Activated T-cell treated with anti-CD3 and anti-CD28 coated beads, Interleukin-2, amount 50 U/mL, for 72 hours (primary cell): ENCODE measurements around the gene TCP10L. TPM values are rescaled to one million over a fixed set of nuclear protein-coding genes. Genes with fewer than 3 reads are reported as not detected.
A peak's percentile ranks its signal among the peaks of the same experiment; 100 is the strongest.
"Not testable (repeated sequence)": the region's sequence is repeated elsewhere in the genome, so short reads cannot be mapped to it uniquely, and the experiment has no call there.

ENCODE experiments used
- ATAC-seq, 2 donors: fragments of 150-1000 bp; cut with Tn5 transposase; replicated peaks in 1 of 2; 2 replicates each; pipeline ENCODE4 v1.10.0; 2021; ENCODE audit warnings: moderate library complexity in 2 of 2, mild to moderate bottlenecking in 1 of 2
- DNase-seq, 2 donors: peaks; one replicate each; pipeline ENCODE4 v3.0.0; 2021 to 2022; ENCODE audit warnings: mixed read lengths in 1 of 2
- H3K27ac Mint-ChIP-seq: one replicate; pipeline ENCODE4 v1.8.0; 2022; ENCODE audit warnings: mild to moderate bottlenecking, moderate library complexity, mixed read lengths
- H3K27me3 Mint-ChIP-seq: one replicate; pipeline ENCODE4 v1.8.0; 2022; ENCODE audit warnings: low read depth, mixed read lengths
- H3K36me3 Mint-ChIP-seq, 2 donors: one replicate each; pipeline ENCODE4 v1.8.0; 2022; ENCODE audit warnings: mixed read lengths in 2 of 2, mild to moderate bottlenecking in 1 of 2; ENCODE audit not compliant: insufficient read depth in 2 of 2
- H3K4me1 Mint-ChIP-seq: one replicate; pipeline ENCODE4 v1.8.0; 2022; ENCODE audit warnings: low read depth, mixed read lengths
- H3K4me3 Mint-ChIP-seq, 2 donors: one replicate each; pipeline ENCODE4 v1.8.0; 2022; ENCODE audit warnings: mild to moderate bottlenecking in 2 of 2, mixed read lengths in 2 of 2, moderate library complexity in 2 of 2
- H3K9me3 Mint-ChIP-seq, 2 donors: one replicate each; pipeline ENCODE4 v1.8.0; 2022; ENCODE audit warnings: mixed read lengths in 2 of 2
- total RNA-seq, 2 donors: library from RNA; stranded (reverse); gene quantifications; one replicate each; pipeline ENCODE4 v1.2.3, GENCODE V29; 2022

TCP10L gene
- total RNA-seq, 2 donors from 2014 or later, result 0.43 to 0.56 TPM

GRCh38 chr21:32538147-32538792 lies 47.1 kb downstream of the TCP10L start:
- Mint-ChIP-seq H3K27me3 (no peaks in the 10 kb centered on the region), H3K4me3 (peak overlapping the region in 1 of 2 donors; percentile 31), H3K9me3 (peaks cover 0 to 1% of the 10 kb centered on the region in 2 donors), H3K4me1 (peaks cover 4% of the 10 kb centered on the region), H3K36me3 (no peaks in the 10 kb centered on the region), H3K27ac (peak overlapping the region; percentile 1)
- DNase-seq (peak; percentile 19 to 23), ATAC-seq (peak; percentile 83 to 87)

DNA sequence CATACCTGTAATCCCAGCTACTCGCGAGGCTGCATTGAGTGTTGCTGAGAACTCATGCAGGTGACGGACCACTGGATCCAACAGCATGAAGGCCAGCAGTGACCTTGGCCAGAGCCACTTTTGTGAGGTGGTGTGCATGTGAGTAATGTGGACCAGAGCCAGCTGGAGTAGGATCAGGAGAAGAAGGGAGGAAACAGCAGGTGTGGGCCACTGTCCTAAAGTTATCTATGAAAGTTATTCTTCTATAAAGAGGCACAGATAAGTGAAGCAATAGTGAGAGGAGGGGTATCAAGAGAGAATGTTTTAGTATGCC lies 47.8 kb downstream of the TCP10L start:
- Mint-ChIP-seq H3K27ac (no peak overlapping the region), H3K27me3 (no peaks in the 10 kb centered on the region), H3K9me3 (peaks cover 0 to 1% of the 10 kb centered on the region in 2 donors), H3K36me3 (no peaks in the 10 kb centered on the region), H3K4me1 (peaks cover 4% of the 10 kb centered on the region), H3K4me3 (no peak overlapping the region)
- ATAC-seq, result no peak
- no peak for DNase-seq

- peaks cover 0 to 4% of the 10 kb centered on the region in 2 donors for H3K9me3 Mint-ChIP-seq
- no peak overlapping the region for H3K27ac Mint-ChIP-seq
- H3K4me3 Mint-ChIP-seq, result no peak overlapping the region
- H3K36me3 Mint-ChIP-seq, result no peaks in the 10 kb centered on the region
- H3K4me1 Mint-ChIP-seq, result peaks cover 4% of the 10 kb centered on the region
- ATAC-seq, result no peak
- no peak for DNase-seq
- H3K27me3 Mint-ChIP-seq, result no peaks in the 10 kb centered on the region
Measured at GRCh38 chr21:32535612-32536011, 49.7 kb downstream of the TCP10L start.

GRCh38 chr21:32534113-32534512 lies 51.2 kb downstream of the TCP10L start:
- Mint-ChIP-seq H3K4me3 (no peak overlapping the region), H3K4me1 (peaks cover 4% of the 10 kb centered on the region), H3K27ac (no peak overlapping the region), H3K27me3 (no peaks in the 10 kb centered on the region), H3K9me3 (peaks cover 0 to 4% of the 10 kb centered on the region in 2 donors), H3K36me3 (no peaks in the 10 kb centered on the region)
- no peak for ATAC-seq
- no peak for DNase-seq

GRCh38 chr21:32533611-32534010 lies 51.7 kb downstream of the TCP10L start:
- no peak for DNase-seq
- peaks cover 0 to 4% of the 10 kb centered on the region in 2 donors for H3K9me3 Mint-ChIP-seq
- H3K27ac Mint-ChIP-seq, result no peak overlapping the region
- no peaks in the 10 kb centered on the region for H3K36me3 Mint-ChIP-seq
- no peak for ATAC-seq
- H3K27me3 Mint-ChIP-seq, result no peaks in the 10 kb centered on the region
- no peak overlapping the region for H3K4me3 Mint-ChIP-seq
- H3K4me1 Mint-ChIP-seq, result peaks cover 4% of the 10 kb centered on the region

GRCh38 chr21:32533053-32533452 lies 52.3 kb downstream of the TCP10L start:
- peaks cover 0 to 4% of the 10 kb centered on the region in 2 donors for H3K9me3 Mint-ChIP-seq
- no peaks in the 10 kb centered on the region for H3K27me3 Mint-ChIP-seq
- H3K4me3 Mint-ChIP-seq, result no peak overlapping the region
- no peaks in the 10 kb centered on the region for H3K4me1 Mint-ChIP-seq
- H3K36me3 Mint-ChIP-seq, result no peaks in the 10 kb centered on the region
- no peak overlapping the region for H3K27ac Mint-ChIP-seq
- DNase-seq (no peak), ATAC-seq (no peak)

- ATAC-seq, result no peak
- H3K4me1 Mint-ChIP-seq, result no peaks in the 10 kb centered on the region
- no peak for DNase-seq
- no peaks in the 10 kb centered on the region for H3K27me3 Mint-ChIP-seq
- H3K4me3 Mint-ChIP-seq, result no peak overlapping the region
- no peak overlapping the region for H3K27ac Mint-ChIP-seq
- H3K9me3 Mint-ChIP-seq, result peaks cover 0 to 4% of the 10 kb centered on the region in 2 donors
- H3K36me3 Mint-ChIP-seq, result no peaks in the 10 kb centered on the region
Measured at GRCh38 chr21:32532636-32533035, 52.7 kb downstream of the TCP10L start.

DNA sequence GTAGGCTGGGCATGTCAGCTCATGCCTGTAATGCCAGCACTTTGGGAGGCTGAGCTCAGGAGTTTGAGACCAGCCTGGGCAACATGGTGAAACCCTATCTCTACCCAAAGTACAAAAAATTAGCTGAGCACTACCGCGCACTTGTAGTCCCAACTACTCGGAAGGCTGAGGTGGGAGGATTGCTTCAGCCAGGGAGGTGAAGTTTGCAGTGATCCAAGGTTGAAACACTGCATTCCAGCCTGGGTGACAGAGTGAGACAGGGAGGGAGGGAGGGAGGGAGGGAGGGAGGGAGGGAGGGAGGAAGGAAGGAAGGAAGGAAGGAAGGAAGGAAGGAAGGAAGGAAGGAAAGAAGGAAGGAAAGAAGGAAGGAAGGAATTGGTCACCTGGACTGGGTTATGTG lies 53.8 kb downstream of the TCP10L start:
- H3K36me3 Mint-ChIP-seq, ATAC-seq, H3K27ac Mint-ChIP-seq, DNase-seq, H3K4me1 Mint-ChIP-seq, H3K4me3 Mint-ChIP-seq, H3K27me3 Mint-ChIP-seq, H3K9me3 Mint-ChIP-seq: not testable (repeated sequence)

- not testable (repeated sequence) for ATAC-seq, H3K4me3 Mint-ChIP-seq, H3K27me3 Mint-ChIP-seq, H3K9me3 Mint-ChIP-seq, H3K36me3 Mint-ChIP-seq, H3K4me1 Mint-ChIP-seq, H3K27ac Mint-ChIP-seq, DNase-seq
Measured at GRCh38 chr21:32530809-32531208, 54.5 kb downstream of the TCP10L start.

GRCh38 chr21:32529679-32530078 lies 55.6 kb downstream of the TCP10L start:
- H3K4me3 Mint-ChIP-seq, result no peak overlapping the region

GRCh38 chr21:32525282-32525681 lies 60.0 kb downstream of the TCP10L start:
- H3K27me3 Mint-ChIP-seq, result no peaks in the 10 kb centered on the region
- no peak overlapping the region for H3K4me3 Mint-ChIP-seq
- no peak for DNase-seq
- no peak for ATAC-seq
- no peaks in the 10 kb centered on the region for H3K4me1 Mint-ChIP-seq
- no peaks in the 10 kb centered on the region for H3K9me3 Mint-ChIP-seq
- H3K36me3 Mint-ChIP-seq, result no peaks in the 10 kb centered on the region
- no peak overlapping the region for H3K27ac Mint-ChIP-seq

More at GRCh38 chr21:32529679-32530078, 55.6 kb downstream of the TCP10L start:
- DNase-seq (no peak), ATAC-seq (no peak)
- Mint-ChIP-seq H3K4me1 (no peaks in the 10 kb centered on the region), H3K36me3 (no peaks in the 10 kb centered on the region), H3K9me3 (peaks cover 0 to 2% of the 10 kb centered on the region in 2 donors), H3K27ac (no peak overlapping the region), H3K27me3 (no peaks in the 10 kb centered on the region)

- no peak overlapping the region for H3K27ac Mint-ChIP-seq
- H3K9me3 Mint-ChIP-seq, result no peaks in the 10 kb centered on the region
- H3K4me1 Mint-ChIP-seq, result no peaks in the 10 kb centered on the region
- no peak for DNase-seq
- no peak overlapping the region for H3K4me3 Mint-ChIP-seq
- no peaks in the 10 kb centered on the region for H3K27me3 Mint-ChIP-seq
- no peak for ATAC-seq
- no peaks in the 10 kb centered on the region for H3K36me3 Mint-ChIP-seq
Measured at GRCh38 chr21:32523988-32524719, 61.2 kb downstream of the TCP10L start.
